Lower leg skin (tissue), 3 donors: Measurements from ENCODE around the gene COX4I1.

Experiments used
- POLR2A ChIP-seq, 2 donors: fragments of 450-650 bp; IDR thresholded peaks; one replicate each; pipeline ENCODE4 v1.6.1; 2016 to 2017; ENCODE audit warnings: antibody characterized with exemption in 2 of 2, mild to moderate bottlenecking in 1 of 2, moderate library complexity in 1 of 2
- TF ChIP-seq, protein P1 (sequence below), 3 donors: fragments of 450-650 bp; IDR thresholded peaks; one replicate each; pipeline ENCODE4 v1.5.1; 2016; ENCODE audit warnings: antibody characterized with exemption in 3 of 3, mild to moderate bottlenecking in 3 of 3, moderate library complexity in 2 of 3

DNA sequence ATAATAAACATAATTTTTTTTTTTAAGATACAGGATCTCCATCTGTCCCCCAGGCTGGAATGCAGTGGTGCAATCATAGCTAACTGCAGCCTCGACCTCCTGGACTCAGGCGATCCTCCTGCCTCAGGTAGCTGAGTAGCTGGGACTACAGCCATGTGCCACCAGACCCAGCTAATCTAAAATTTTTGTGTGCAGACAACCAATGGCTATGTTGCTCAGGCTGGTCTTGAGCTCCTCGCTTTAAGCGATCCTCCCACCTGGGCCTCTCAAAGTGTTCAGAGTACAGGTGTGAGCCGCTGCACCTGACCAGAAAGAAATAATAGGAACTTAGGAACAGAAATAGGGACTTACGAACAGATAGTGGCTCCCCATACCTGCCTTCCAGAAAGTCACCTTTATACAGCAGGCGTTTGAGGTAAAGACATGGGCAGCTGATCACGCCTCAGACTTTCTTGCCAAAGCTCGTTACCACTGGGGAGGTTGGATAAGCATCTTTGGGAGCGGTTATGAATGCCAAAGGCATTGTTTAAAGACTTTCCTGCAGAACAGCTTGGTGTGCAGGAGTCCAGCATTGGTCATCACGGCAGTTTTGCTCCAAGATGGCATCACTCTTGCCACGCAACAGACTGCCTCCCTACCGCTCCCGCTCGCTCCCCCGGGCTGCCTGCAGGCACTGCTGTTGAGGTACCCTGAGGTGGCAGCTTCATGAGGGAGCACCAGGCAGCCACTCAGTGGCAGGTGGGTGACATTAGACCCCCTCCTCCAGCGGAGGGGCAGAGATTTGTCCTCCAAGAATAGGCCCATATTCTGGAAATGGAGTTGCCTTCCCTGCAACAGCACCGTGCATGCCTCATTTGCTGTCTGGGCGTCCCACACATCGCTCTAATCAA is 13.6 kb downstream of the COX4I1 start:
- TF ChIP-seq, protein P1, sequence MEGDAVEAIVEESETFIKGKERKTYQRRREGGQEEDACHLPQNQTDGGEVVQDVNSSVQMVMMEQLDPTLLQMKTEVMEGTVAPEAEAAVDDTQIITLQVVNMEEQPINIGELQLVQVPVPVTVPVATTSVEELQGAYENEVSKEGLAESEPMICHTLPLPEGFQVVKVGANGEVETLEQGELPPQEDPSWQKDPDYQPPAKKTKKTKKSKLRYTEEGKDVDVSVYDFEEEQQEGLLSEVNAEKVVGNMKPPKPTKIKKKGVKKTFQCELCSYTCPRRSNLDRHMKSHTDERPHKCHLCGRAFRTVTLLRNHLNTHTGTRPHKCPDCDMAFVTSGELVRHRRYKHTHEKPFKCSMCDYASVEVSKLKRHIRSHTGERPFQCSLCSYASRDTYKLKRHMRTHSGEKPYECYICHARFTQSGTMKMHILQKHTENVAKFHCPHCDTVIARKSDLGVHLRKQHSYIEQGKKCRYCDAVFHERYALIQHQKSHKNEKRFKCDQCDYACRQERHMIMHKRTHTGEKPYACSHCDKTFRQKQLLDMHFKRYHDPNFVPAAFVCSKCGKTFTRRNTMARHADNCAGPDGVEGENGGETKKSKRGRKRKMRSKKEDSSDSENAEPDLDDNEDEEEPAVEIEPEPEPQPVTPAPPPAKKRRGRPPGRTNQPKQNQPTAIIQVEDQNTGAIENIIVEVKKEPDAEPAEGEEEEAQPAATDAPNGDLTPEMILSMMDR (IDR thresholded peaks at IDR 0.05) = no peak
- no peak for TF ChIP-seq POLR2A (IDR thresholded peaks at IDR 0.05)
